HG03095 (cell line): Measurements from ENCODE around the gene PUSL1.
A peak's percentile ranks its signal among the peaks of the same experiment; 100 is the strongest.

Source experiments
- ATAC-seq: cut with Tn5 transposase; IDR thresholded peaks from one replicate; pipeline ENCODE4 v1.9.1; 2021; ENCODE audit warnings: moderate library complexity; ENCODE audit not compliant: unreplicated experiment

The PUSL1 gene

DNA sequence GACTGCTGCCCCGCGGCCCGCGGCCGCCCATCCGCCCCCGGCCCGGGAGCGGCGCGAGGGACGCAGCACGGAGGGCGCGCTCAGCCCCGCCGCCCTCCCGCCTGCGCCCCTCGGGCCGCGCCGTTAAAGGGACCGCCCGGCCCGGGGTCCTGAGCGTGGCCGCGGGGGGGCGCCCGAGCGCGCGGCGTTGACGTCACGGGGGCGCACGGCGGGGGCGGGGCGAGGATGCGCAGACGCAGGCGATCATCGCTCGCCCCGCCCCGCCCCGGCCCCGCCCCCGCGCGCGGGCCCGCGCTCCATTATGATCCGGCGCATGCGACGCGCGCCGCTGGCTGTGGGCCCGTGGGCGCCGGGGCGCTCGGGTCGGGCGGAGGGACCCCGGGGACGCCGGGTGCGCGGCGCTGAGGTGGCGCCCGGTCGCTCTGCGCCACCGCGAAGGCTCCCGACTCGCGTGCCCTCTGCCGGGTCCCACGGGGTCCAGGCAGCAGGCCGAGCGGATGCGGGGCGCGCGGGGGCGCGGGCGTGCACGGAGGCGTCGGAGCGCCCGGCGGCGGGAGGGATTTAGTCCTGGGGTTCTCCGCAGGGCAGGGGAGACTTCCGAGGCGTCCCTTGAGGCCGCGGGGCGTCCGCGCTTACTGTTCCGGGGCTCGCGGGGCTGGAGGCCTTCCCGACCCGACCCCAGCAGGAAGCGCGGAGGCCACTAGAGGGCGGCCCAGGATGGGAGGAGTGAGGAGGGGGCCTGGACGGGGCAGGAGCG is 41.0 kb downstream of the PUSL1 start, which contains the start of gene DVL1:
TSS of gene DVL1 (minus strand) at position 163 of the 757 bp plus-strand sequence. CDS start 353 bp downstream, outside the sequence.
- peak; percentile 42 for ATAC-seq

DNA sequence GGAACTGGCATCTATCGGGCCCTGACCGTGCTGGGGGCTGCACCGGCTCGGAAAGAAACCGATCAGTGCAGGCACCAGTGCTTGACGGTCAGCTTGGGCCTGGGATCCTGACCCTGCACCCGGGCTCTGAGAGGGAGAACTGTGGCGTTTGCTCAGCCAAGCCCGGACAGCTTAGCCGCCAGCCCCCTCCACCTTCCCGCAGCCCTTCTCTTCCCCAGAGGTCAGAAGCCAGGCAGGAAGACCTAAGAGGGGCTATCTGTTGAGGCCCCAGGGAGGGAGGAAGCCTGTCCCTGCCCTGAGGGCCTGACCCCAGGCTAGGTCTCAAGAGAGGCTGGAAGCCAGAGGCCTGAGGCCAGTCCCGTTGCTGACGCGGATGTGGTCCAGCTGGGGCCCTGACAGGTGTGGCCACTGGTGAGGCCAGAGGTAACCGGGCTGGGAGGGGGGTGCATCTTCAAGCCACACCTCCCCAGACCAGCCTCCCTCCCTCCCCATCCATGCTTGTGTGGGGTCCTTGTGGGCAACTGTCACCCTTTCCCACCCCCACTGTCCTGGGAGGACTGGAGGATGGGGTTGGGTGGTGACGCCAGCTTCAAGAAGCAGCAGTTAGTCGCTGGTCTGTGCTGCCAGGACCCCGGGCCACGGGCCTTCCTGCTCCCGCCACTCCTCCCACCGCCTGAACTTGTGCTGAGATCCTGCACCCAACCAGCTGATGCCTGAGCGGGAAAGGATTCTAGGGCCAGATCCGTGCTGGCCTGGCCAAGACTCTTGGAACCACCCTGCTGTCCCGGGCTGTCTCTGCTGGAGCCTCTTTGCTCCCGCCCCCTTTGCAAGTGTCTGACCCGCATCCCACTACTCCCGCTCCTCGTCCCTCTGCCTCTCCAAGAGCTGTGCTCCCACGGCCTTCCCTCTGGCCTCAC is 43.4 kb downstream of the PUSL1 start:
- ATAC-seq = no peak

DNA sequence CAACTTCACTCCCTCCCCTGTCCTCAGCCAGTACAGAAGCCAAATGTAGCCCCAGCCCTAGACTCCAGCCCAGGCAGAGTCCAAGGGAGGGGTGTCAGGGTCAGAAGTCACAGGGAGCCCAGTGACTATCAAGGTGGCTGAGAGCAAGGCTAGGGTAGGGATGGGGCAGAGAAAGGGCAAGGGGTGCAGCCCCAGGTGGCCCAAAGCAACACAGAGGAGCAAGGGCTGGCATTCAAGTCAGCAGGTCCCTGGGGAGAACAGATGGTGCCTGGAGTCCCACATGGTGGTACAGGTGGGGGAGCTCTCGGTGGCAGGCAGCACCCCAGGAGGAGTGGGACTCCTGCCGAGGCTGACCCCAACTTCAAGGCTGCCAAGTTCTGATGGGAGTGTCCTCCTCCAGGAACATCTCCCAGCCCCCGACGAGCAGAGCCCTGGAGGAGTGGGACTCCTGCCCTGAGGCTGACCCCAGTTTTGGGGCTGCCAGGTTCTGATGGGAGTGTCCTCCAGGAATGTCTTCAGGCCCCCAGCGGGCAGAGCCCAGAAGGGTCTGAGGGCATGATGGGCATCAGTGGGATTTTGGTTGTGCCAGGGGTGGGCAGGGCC is 44.5 kb downstream of the PUSL1 start:
- ATAC-seq = no peak

DNA sequence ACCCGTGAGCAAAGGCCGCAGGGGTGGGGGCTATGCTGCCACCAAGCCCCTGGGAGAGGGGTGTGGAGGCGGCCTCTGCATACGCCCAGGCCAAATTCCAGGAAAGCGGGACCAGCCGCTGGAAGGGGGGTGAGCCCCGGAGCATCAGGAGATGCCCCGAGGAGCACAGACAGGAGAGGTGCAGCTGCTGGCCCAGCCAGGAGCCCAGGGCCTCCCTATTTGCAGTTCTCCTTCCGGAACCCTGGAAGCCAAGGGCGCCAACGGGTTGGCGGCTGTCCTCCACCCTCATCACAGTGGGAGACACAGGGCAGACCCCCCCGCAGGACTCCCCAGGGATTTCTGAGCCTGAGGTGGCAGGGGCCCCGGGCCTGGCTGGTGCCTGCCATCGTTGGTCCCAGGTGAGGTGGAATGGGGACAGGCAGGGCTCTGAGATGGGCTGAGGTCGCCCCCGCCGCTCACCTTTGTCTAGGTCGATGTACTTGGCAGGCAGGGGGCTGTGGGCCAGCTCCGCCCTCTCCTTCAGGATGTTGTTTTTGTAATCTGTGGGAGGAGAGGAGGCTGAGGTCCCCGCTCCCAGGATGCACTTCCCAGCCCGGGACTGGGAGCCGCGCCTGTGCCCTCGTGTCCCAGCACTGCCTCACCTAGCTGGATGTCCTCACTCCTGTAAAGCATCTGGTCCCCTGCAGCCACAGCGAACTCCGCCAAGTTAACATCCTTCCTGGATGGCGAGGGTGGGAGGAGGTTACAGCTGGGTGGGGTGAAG is 45.2 kb downstream of the PUSL1 start:
- no peak for ATAC-seq

DNA sequence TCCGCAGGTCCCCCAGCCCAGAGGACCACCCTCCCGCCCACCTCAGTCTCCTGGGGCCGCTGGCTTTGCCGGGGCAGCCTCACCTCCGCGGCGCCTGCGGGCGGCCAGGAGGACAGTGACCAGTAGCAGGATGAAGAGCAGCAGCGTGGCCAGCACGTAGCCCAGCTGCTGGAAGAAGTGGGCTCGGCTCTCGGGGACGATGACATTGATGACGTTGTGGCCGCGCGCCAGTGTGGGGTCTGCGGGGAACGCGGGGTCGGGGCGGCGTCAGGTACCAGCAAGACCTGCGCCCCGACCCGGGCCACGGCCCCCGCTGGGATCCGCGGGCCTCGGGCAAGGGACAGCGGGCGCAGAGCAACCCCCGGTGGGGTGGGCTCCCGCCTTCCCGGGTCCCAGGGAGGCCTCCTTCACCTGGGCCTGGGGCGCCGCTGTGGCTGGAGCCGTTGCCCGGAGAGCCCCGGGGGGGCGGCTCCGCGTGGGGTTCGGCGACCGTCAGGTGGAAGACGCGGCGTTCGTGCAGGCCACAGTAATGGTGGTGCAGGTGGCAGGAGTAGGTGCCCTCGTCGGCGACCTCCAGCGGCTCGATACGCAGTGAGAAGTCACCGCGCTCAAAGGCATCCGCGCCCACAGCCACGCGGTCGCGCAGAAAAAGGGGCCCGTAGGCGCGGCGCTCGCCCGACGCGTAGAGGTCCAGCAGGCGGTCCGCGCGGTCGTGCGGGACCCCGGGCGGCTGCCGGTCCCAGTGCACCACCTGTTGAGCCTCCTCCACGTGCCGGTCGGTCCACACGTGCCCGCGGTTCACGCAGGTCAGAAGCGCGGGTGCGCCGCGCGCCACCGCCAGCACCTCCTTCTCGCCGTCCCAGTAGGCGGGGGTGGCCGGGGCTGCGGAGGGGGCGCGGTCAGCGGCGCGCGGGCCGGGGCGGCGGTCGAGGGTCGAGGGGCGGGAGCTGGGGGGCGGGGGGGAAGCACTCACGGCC is 46.2 kb downstream of the PUSL1 start:
- no peak for ATAC-seq

DNA sequence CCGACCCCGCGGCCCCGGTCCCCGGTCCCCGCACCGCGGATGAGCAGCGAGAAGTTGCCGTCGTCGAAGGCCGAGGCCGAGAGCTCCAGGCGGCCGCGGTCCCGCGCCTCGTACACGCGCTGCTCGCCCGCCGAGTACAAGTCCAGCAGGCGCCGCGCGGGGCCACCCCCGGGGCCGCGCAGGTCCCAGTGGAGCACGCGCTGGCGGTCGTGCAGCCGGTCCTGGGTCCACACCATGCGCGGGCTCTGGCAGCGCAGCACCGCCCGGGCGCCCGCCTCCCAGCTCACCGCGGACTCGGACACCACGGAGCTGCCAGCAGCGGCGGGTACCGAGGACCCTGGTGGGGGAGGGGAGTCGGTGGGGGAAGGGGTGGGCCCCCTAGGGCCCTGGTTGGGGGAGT is 47.0 kb downstream of the PUSL1 start:
- no peak for ATAC-seq

DNA sequence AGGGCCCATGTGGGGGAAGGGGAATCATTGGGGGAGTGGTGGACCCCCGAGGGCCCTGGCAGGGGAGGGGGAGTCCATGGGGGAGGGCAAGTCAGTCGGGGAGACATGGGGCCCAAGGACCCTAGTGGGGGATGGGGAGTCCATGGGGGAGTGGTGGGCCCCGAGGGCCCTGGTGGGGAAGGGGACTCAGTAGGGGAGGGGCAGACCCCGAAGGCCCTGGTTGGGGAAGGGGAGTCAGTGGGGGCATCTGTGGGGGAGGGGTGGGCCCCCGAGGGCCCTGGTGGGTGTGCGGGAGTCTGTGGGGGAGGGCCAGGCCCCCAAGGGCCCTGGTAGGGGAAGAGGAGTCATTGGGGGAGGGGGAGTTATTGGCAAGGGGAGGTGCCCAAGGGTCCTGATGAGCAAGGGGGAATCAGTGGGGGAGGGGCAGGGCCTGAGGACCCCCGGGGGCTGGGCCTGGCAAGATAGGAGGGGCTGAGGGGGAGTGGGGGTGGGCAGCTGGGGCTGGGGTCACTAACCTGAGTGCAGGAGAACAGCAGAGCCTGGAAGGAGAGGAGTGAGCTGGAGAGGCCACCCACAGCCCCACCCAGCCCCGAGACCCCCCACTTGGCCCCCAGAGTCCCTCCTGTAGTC is 47.9 kb downstream of the PUSL1 start:
- no peak for ATAC-seq

DNA sequence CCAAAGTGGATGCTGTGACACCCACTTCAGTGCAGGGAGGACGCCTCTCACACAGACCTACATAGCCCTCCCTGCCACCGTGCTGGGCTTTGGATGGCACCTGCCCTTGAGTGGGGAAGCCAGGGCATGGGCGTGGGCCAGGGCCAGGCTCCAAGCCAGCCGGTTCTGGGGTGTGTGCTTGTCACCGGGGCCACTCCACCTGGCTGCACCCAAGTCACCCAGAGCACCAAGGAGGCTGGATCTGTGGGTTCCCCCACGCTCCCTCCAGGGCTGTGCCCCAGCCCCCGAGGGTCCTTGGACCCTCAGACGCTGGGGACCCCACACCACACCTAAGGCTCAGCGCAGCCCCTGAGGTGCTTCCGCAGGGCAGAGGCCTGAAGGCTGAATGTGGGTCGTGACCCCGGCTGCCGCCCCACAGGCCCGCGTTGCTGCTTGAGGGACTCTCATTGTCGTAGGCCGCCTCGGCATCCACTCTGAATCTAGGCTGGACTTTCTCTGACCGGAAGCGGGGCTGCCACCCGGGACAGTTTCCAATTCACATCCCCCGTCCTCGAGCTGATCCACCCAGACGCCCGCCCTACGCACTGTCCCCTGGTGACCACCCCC is 48.5 kb downstream of the PUSL1 start:
- no peak for ATAC-seq

DNA sequence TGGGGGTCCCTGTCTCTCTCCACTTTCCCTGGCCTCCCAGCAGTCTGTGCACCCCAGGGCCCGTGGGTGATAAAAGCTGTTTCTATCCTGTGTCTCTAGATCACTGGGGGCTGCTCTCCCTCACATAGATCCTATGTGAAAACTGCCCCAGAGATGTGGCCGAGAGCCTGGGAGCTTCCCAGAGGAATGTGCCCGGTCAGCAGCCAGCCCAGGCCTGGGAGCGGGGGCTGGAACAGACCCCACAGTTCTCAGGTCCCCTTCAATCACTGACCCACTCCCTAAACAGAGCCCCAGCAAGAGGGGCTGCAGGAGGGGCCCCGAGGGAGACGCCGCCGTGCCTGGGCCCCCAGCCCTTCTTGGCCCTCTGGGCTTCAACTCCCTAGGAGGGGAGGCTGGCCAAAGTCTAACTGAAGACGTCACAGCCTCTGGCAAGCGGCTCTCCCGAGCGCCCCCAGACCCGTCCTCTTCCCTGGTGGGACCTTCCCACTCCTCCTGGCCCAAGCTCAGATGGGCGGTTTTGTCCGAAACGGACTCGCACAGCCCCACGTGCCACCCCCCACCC is 49.6 kb downstream of the PUSL1 start:
- no peak for ATAC-seq

DNA sequence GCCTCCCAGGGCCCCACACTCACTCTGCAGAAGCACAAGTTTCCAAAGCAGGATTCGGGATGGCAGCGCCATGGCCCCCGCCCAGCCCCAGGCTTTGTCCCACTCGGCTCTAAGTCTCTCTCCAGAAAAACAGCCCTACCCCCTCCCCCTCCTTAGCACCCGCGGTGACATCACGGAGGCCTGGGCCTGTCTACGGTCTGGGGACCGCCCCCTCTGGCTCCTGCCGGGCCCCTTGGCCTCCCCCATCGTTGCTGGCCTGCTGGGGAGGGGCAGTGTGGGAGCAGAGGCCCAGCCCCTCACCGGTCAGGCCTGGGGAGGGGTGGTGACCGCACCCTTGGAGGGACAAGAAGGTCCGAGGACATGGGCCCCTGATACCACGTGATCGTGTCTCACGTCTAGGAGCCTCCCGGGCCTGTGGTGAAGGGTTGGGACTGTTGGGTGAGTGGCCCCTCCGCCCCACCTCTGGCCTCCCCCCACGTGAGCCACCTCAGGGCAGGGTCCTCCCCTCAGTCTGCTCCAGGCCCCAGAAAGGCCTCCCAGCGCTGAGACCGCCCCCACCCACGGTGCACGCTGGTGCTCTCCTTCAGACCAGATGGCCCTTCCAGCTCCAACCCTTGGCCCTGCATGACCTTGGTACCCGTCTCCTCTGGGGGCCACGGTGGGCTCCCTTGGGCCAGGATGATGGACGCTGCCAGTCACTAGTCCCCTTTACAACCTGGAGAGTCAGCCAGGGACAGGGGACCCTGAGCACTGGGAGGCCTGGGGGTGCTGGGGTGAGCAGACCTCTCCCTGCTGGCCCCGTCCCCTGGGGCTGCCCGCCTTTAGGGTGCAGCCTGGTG is 50.3 kb downstream of the PUSL1 start, which contains the start of gene MXRA8:
TSS of gene MXRA8 (minus strand) at position 123 of the 839 bp plus-strand sequence. CDS start at position 72, 51 bp downstream.
- ATAC-seq = no peak

DNA sequence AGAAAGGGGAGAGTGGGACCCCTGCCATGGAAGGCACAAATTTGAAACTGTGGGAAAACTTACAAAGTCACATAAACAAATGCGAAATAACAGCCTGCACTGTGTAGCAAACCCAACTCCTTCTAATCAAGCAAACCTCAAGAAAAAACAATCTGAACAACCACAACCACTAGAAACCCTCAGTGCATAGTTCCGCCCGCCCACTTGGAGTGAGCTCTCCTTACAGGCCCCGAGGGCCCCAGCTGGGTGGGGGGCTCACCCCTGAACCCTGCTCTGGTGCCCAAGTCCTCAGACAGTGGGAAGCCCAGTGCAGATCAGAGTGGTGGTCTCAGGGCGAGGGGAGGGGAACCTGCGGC is 50.9 kb downstream of the PUSL1 start:
- ATAC-seq = no peak

DNA sequence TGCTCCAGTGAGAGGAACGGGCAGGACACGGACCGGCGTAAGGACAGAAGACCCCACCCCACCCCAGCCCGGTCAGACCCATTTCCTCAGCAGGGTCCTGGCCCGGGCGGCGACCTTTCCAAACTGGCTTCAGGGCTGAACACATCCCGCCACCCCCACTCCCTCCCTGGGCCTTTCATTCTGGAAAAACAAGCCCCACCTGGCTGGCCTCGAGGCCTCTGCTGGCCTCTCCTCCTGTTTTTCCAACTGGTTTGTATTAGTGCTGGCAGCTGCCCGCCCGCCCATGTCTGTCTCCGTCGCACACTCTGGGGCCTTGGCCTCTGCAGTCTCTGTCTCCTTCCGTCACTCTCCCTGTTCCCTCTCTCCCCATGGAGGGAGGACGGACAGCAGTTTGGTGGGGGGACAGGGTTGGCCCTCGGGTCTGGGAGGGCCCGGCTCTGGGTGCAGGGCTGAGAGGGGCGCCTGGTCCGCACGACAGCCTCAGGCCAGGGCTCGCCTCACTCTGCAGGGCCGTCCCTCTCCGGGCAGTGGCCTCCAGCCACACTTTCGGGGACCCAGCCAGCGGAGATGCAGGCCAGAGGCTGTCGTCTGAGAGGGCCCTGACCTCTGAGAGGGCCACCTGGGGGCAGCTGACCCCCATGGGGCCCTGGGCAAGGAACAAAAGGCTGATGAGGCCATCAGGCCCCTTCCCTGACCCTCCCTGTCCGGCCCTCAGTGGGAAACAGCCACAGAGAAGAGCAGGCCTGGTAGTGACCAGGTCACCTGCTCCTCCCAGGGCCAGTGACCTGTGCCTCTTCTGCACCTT is 51.5 kb downstream of the PUSL1 start:
- ATAC-seq = no peak

DNA sequence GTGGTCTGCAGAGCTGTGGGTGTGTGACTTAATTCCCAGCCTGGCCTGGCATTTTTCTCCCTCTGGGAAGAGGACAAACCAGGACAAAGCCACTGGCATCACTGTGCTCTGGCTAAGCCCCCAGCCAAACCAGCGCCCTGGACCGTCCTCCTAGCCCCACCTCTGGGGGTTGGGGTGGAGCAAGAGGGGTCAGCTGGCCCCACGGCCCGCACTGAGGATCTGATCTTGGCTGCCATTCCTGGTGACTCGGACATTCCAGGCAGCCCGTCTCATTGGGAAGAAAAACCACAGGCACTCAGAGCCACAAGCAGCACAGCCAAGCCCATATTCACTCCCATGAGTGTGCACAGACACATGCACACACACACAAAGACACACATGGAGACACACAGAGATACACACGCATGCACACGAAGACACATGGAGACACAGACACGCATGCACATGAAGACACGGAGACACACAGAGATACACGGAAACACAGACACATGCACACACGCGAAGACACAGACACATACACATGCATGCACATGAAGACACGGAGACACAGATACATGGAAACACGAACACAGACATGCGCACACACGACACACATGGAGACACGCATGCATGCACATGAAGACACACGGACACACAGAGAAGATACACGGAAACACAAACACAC is 52.2 kb downstream of the PUSL1 start:
- ATAC-seq = no peak
